Adrenal gland (tissue), 5 donors: ENCODE results near the gene C20orf141.

Source experiments
- POLR2A ChIP-seq, 2 donors: fragments of 450-650 bp; IDR thresholded peaks; one replicate each; pipeline ENCODE4 v1.6.1; 2017; ENCODE audit warnings: antibody characterized with exemption in 2 of 2, mild to moderate bottlenecking in 2 of 2, moderate library complexity in 1 of 2
- TF ChIP-seq, protein P1 (sequence below), 6 experiments: fragments of 450-650 bp in 4 of 6; fragments of 200-600 bp in 2 of 6; sonication (generic) in 1 of 6; IDR thresholded peaks; 1 replicate in 5 of 6; 2 replicates in 1 of 6; pipeline versions ENCODE4 v1.5.1 to v1.8.0; 2016 to 2021; ENCODE audit warnings: antibody characterized with exemption in 6 of 6, mild to moderate bottlenecking in 2 of 6, moderate library complexity in 1 of 6
- donor health status: DM: no; HTN: no; CAD: no.

DNA sequence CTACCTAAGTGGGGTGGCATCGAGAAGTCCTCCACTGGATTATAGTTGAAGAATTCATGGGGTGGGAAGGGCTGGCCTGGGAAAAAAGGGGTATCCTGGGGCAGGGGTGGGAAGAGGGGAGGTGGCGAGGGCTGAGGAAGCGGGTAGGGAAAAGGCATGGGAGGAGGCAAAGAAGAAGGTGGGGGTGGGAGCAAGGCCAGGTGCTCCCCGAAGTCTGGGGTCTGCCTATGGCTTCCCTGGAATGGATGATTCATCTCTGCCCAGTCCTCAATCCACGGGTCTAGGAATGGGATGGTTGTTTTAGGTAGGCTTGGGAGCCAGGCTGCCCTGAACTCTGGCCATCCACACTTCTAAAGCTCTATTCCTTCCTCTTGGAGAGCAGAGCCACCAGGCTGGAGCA lies 21.2 kb downstream of the C20orf141 start:
- TF ChIP-seq, protein P1, sequence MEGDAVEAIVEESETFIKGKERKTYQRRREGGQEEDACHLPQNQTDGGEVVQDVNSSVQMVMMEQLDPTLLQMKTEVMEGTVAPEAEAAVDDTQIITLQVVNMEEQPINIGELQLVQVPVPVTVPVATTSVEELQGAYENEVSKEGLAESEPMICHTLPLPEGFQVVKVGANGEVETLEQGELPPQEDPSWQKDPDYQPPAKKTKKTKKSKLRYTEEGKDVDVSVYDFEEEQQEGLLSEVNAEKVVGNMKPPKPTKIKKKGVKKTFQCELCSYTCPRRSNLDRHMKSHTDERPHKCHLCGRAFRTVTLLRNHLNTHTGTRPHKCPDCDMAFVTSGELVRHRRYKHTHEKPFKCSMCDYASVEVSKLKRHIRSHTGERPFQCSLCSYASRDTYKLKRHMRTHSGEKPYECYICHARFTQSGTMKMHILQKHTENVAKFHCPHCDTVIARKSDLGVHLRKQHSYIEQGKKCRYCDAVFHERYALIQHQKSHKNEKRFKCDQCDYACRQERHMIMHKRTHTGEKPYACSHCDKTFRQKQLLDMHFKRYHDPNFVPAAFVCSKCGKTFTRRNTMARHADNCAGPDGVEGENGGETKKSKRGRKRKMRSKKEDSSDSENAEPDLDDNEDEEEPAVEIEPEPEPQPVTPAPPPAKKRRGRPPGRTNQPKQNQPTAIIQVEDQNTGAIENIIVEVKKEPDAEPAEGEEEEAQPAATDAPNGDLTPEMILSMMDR (IDR thresholded peaks at IDR 0.05) = no peak
- TF ChIP-seq POLR2A (IDR thresholded peaks at IDR 0.05) = no peak
